Erythroblast (primary cell): Measurements from ENCODE around the gene PAK5.

ENCODE experiments used
- GATA1 ChIP-seq: IDR thresholded peaks from 2 replicates; pipeline ENCODE4 v1.6.1; 2011; ENCODE audit warnings: low read depth, mild to moderate bottlenecking, control low read depth, low read length, moderate library complexity
- POLR2A ChIP-seq: IDR thresholded peaks from 2 replicates; pipeline ENCODE4 v1.6.1; 2011; ENCODE audit warnings: mild to moderate bottlenecking, low read length

DNA sequence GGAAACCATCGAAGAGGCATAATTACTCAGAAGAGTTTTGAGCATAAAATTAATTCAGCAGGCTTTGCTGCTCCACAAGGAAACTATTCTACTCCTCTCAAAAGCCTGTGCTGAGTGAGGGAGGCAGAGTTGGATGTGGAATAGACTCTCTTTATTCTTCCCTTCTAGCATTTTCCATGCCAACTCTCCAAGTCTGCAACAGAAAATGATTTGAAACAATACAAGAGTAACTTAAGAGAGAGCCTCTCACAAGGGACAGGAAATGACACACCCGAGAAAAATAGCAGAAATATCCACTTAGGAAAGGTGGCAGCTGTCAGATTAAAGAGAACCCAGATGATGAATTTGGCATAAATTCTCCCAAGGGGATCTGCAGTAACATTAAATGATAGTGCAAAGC is 350.8 kb downstream of the PAK5 start:
- no peak for TF ChIP-seq POLR2A
- no peak for TF ChIP-seq GATA1
